T-helper 2 cell treated with Interferon-gamma antibody and Interleukin-4, amounts not matched to agents 100 ng/mL and 5 ng/mL, for 36 hours (primary cell): ENCODE results near the gene SAP30BP. TPM values are rescaled to one million over a fixed set of nuclear protein-coding genes. Genes with fewer than 3 reads are reported as not detected.

ENCODE experiments used
- intact Hi-C: fragments of 100-400 bp; cut with micrococcal nuclease; formaldehyde crosslinking; loops from one replicate; pipeline ENCODE4 v1.15.1; 2023
- total RNA-seq: library from RNA; stranded (reverse); gene quantifications from 2 replicates; pipeline ENCODE4 v1.2.3, GENCODE V29; 2022

The SAP30BP gene
- total RNA-seq, 1 donor from 2014 or later: 93.6 TPM

DNA sequence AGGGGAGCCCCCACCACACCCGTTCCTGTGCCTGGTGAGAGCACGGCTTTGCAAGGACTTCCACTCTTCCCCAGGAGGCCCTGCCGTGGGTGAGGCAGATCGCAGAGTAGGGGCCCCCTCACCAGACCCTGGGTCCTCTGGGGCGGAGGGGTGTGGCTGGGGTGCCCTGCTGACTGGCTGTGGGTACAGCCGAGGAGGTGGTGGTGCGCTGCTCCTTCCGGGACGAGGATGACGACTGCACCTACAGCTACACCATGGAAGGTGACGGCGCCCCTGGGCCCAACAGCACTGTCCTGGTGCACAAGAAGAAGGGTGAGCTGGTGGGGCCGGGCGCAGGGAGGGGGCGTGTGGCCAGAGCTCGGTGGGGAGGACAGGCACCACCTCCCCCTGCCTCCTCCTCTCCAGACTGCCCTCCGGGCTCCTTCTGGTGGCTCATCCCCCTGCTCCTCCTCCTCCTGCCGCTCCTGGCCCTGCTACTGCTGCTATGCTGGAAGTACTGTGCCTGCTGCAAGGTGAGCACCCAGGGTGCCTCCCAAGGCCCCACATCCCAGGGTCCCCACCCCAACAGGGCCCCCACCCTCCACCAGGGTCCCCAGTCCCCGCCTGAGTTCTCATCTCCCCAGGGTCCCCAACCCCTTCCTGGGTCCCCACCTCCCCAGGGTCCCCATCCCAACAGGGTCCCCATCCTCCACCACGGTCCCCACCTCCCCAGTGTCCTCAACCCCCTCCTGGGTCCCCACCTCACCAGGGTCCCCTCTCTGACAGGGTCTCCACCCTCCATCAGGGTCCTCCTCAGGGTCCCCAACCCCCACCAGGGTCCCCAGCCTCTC, 70.2 kb downstream of the SAP30BP start:
- intact Hi-C loops: no loop called here

DNA sequence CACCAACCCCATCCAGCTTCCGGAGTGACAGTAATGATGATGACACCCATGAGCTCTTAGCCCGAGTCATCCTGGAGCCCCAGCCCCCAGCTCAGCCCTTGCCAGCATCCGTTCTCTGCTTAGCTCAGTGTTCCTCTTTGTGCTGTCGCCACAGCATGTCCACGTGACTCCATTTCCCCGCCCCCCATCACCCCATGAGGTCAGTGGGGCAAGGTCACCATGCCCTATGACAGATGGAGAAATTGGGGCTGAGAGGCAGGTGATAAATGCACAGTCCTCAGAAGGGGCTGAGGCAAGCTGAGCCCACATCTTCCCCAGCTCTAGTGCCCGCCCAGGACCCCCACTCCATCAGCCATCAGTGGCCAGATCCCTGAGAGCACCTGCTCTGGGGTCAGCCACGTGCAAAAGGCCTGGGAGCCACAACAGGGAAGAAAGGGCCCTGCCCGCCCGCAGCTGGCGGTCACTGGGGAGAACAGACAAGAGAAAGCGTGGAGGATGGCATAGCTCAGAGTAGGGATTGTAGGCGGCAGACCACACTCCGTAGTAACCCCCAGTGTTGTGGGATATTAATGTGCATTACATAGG, 71.2 kb downstream of the SAP30BP start:
- intact Hi-C loops: no loop called here

GRCh38 chr17:75739174-75739573, 72.0 kb downstream of the SAP30BP start:
- intact Hi-C loops: no loop called here

DNA sequence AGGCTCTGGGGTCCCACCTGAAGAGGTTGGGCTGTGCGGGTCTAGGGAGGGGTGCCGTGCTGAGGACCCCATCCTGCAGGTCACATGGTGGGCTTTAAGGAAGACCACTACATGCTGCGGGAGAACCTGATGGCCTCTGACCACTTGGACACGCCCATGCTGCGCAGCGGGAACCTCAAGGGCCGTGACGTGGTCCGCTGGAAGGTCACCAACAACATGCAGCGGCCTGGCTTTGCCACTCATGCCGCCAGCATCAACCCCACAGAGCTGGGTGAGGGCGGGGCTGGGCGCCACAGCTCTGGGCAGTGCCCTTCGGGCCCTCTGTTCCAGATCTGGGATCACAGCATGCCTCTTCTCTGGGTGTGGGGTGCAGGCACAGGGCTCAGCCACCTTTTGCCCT, 72.7 kb downstream of the SAP30BP start:
- intact Hi-C loops: no loop called here

- intact Hi-C loops: no loop called here
Observed at GRCh38 chr17:75740215-75740614, 73.1 kb downstream of the SAP30BP start.

- intact Hi-C loops: no loop called here
Observed at GRCh38 chr17:75740631-75741077, 73.5 kb downstream of the SAP30BP start.

DNA sequence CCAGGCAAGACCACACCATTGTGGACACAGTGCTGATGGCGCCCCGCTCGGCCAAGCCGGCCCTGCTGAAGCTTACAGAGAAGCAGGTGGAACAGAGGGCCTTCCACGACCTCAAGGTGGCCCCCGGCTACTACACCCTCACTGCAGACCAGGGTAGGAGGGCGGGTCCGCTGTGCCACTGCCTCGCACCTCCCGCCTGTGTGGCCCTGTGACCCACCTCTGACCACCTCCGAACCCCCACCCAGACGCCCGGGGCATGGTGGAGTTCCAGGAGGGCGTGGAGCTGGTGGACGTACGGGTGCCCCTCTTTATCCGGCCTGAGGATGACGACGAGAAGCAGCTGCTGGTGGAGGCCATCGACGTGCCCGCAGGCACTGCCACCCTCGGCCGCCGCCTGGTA, 75.2 kb downstream of the SAP30BP start:
- intact Hi-C loops: no loop called here

DNA sequence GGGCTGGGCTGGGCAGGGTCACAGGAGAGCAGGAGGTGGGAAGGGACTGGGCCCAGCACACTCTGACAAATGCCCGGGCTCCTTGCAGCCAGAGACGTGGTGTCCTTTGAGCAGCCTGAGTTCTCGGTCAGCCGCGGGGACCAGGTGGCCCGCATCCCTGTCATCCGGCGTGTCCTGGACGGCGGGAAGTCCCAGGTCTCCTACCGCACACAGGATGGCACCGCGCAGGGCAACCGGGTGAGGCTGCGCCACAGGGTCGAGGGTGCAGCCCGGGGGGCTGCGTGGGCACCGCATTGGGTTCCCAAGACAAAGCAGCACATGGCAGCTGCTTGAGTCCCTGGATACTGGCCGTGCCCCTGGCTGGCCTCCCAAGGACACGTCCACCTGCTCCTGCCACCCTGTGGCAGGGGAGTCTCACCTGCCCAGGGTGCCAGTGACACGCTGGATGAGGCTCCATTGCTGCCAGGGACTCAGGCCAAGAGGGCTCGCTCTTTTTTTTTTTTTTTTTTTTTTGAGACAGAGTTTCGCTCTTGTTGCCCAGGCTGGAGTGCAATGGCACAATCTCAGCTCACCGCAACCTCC, 76.6 kb downstream of the SAP30BP start:
- intact Hi-C loops: no loop called here

- intact Hi-C loops: no loop called here
Observed at GRCh38 chr17:75748706-75749105, 81.6 kb downstream of the SAP30BP start.

DNA sequence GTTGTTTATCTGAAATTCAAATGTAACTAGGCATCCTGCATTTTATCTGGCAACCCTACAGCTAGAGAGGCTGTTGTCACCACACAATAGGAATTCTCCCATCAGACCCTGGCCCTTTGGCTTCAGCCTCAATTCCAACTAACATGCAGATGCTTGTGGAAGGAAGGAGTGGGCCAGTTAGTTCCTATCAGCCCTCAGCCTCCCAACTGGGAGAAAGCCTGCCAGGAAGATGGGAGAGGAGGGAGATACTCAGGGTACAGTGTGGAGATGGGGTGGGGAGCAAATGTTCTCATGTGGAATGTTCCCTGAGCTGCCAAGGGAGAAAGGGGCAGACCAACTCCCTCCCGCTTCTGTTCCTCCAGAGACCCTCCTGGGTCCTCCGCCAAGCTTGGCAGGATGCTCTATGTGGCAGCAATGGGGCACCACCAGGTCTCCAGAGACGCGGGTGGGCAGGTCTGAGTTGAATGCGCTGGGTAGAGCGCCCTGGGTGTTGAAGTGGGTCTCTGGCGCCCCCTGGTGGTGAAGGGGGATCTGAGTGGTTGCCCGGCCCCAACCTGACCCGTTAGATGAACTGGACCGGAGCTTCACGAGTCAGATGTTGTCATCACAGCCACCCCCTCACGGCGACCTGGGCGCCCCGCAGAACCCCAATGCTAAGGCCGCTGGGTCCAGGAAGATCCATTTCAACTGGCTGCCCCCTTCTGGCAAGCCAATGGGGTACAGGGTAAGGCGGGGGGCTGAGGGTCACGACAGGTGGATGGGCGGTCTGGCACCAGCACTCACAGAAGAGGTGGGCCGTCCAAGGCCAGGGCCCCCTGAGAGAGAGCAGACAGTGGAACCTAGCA, 82.6 kb downstream of the SAP30BP start:
- intact Hi-C loops: loop anchor here (1.0 to 5.0 kb wide), 4 partner anchors 60 to 322 kb away; partner anchors contain the start of gene SMIM5

DNA sequence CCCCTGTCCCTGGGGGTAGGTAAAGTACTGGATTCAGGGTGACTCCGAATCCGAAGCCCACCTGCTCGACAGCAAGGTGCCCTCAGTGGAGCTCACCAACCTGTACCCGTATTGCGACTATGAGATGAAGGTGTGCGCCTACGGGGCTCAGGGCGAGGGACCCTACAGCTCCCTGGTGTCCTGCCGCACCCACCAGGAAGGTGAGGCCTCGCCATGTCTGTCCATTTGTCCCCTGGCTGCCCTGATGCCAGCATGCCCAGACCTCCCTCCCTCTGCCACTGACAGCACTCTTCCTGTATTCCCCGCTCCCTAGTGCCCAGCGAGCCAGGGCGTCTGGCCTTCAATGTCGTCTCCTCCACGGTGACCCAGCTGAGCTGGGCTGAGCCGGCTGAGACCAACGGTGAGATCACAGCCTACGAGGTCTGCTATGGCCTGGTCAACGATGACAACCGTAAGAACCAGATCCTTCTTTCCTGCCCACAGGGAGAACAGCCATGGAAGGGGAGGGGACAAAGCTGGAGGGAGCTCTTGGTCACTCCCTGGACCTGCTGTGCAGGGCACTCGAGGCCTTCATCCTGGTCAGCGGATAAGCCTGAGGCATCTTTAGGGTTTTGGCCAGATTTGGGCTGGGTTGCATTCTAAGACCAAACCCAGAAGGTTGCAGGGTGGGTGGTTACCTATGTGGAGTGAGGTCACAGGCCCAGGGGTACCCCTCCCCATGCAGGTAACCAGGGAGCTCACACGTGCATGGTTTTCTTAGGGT, 83.7 kb downstream of the SAP30BP start:
- intact Hi-C loops: loop anchor here (1.0 to 5.0 kb wide), 4 partner anchors 62 to 324 kb away; partner anchors contain the start of gene SMIM5

- intact Hi-C loops: loop anchor here (5.0 kb wide), 1 partner anchor 325 kb away; no protein-coding TSS in a partner anchor
Observed at GRCh38 chr17:75751676-75752404, 84.7 kb downstream of the SAP30BP start.

DNA sequence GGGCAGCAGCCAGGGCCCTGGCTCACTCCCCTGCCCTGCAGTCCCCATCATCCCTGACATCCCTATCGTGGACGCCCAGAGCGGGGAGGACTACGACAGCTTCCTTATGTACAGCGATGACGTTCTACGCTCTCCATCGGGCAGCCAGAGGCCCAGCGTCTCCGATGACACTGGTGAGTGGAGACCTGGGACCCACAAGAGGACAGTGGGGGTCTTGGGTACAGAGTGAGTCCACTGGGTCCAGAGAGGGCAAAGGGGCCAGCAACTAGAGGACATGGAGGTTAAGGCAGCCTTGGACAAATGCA, 85.2 kb downstream of the SAP30BP start:
- intact Hi-C loops: loop anchor here (5.0 kb wide), 1 partner anchor 325 kb away; no protein-coding TSS in a partner anchor

- intact Hi-C loops: loop anchor here (5.0 kb wide), 1 partner anchor 326 kb away; no protein-coding TSS in a partner anchor
Observed at GRCh38 chr17:75752802-75753513, 85.8 kb downstream of the SAP30BP start.

GRCh38 chr17:75753514-75754377, 86.6 kb downstream of the SAP30BP start:
- intact Hi-C loops: loop anchor here (5.0 kb wide), 1 partner anchor 326 kb away; no protein-coding TSS in a partner anchor

DNA sequence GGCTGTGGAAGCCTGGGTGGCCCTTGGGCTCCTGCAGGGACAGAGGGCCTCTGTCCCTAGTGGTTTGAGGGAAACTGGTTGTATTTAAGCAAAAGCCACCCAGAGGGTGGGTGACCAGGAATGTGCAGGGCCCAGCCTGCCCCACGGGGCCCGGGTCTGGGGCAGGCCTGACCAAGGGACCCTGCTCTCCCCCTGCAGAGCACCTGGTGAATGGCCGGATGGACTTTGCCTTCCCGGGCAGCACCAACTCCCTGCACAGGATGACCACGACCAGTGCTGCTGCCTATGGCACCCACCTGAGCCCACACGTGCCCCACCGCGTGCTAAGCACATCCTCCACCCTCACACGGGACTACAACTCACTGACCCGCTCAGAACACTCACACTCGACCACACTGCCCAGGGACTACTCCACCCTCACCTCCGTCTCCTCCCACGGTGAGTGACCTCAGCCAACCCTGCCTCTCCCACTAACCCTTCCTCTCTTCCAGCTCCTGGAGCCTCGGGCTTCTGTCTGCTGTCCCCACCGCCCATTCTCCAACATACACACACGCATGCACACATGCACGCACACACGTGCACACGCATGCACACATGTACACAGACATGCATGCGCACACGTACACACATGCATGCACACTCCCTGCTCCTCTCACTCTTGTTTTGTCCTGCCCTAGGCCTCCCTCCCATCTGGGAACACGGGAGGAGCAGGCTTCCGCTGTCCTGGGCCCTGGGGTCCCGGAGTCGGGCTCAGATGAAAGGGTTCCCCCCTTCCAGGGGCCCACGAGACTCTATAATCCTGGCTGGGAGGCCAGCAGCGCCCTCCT, 87.5 kb downstream of the SAP30BP start:
- intact Hi-C loops: loop anchor here (5.0 kb wide), 1 partner anchor 327 kb away; no protein-coding TSS in a partner anchor

DNA sequence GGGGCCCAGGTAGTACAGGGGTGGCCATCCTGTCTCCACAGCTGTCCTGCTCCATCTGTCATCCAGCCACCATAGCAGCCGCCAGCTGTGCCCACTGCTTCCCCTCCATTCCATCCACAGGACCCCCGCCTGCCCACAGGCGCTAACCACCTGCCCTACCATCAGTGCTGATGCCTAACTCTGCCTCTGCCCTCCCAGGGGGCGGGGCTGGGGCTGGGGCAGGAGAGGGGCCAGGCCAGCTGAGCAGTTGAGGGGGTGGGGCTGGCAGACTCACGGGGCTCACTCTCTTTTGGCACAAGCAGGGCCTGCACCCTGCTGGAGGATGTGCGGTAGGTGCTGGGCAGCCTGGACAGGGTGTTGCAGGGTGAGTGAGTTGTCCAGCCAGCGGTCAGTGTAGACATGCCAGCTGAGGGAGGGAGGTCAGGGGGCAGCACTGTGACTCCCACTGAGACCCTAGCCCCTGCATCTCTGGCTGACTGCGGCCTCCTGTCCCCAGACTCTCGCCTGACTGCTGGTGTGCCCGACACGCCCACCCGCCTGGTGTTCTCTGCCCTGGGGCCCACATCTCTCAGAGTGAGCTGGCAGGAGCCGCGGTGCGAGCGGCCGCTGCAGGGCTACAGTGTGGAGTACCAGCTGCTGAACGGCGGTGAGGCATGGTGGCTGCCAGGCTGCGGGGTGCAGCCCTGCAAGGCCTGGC, 88.2 kb downstream of the SAP30BP start:
- intact Hi-C loops: no loop called here
